ENCODE data around the gene CDK14.

The CDK14 gene

DNA sequence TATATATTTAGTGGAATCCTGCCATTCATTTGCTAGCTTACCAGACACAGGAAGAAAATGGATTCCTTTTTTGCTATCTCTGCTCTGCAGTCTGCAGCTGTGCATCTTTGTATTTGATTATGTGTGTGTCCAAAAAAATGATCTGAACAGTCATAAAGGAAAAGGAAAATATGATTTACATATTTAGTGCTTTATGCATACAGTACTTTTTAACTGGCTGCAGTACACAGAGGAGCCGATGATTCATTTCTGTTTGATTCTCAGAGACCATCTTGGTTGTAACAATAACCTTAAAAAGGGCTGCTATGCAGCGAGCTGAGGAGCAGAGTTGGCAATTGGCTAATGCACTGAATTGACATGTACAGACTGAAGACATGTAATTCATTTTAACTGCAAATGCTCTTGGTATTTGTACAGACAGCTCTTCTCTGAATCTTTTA lies 516.8 kb downstream of the CDK14 start:
- DNase-seq, result no peak
- no peak overlapping the region for H2AFZ ChIP-seq (ENCODE audit: insufficient read depth, low read length, poor library complexity)
- no peaks in the 10 kb centered on the region for H3K79me1 ChIP-seq (ENCODE audit: low read length)
- H3K23ac ChIP-seq (ENCODE audit: low read length), result no peak overlapping the region
- no peaks in the 10 kb centered on the region for H3K36me3 ChIP-seq (ENCODE audit: control insufficient read depth in 1 of 2, insufficient read depth in 2 of 2, low read length in 2 of 2)
- no peak overlapping the region for H3K9ac ChIP-seq (ENCODE audit: low read length)
- no peak overlapping the region for H3K4me2 ChIP-seq (ENCODE audit: low read length)
- H4K91ac ChIP-seq (ENCODE audit: low read depth, low read length), result no peak overlapping the region
- H2BK12ac ChIP-seq (ENCODE audit: low read length), result no peak overlapping the region
- no peak overlapping the region for H2AK5ac ChIP-seq (ENCODE audit: low read length)
- no peak overlapping the region for H2BK5ac ChIP-seq (ENCODE audit: low read depth, low read length, poor library complexity)
- H3K4ac ChIP-seq (ENCODE audit: low read depth, low read length), result no peak overlapping the region
- H3K27ac ChIP-seq (ENCODE audit: low read depth, low read length), result no peak overlapping the region
- no CpG with 5 or more reads among the region's 2 CpGs for WGBS (ENCODE audit: extremely low coverage, insufficient coverage, insufficient read length)
- H2BK120ac ChIP-seq (ENCODE audit: insufficient read depth, low read length, poor library complexity), result no peak overlapping the region
- H4K8ac ChIP-seq (ENCODE audit: low read depth, low read length), result no peak overlapping the region
- H3K9me3 ChIP-seq (ENCODE audit: insufficient read depth, low read depth, low read length), result no peaks in the 10 kb centered on the region
- no peak overlapping the region for H3K4me3 ChIP-seq (ENCODE audit: low read depth, low read length)
- no peak overlapping the region for H3K14ac ChIP-seq (ENCODE audit: low read length)
- H4K12ac ChIP-seq (ENCODE audit: low read depth, low read length), result no peak overlapping the region
- no peaks in the 10 kb centered on the region for H3K27me3 ChIP-seq (ENCODE audit: insufficient read depth, low read length)
- H3K79me2 ChIP-seq (ENCODE audit: control insufficient read depth, insufficient read depth, low read length, poor library complexity), result no peaks in the 10 kb centered on the region
- H3K4me1 ChIP-seq (ENCODE audit: control insufficient read depth in 1 of 2, insufficient read depth in 2 of 2, low read length in 2 of 2), result no peaks in the 10 kb centered on the region
- no peak overlapping the region for H3K18ac ChIP-seq (ENCODE audit: low read length)

DNA sequence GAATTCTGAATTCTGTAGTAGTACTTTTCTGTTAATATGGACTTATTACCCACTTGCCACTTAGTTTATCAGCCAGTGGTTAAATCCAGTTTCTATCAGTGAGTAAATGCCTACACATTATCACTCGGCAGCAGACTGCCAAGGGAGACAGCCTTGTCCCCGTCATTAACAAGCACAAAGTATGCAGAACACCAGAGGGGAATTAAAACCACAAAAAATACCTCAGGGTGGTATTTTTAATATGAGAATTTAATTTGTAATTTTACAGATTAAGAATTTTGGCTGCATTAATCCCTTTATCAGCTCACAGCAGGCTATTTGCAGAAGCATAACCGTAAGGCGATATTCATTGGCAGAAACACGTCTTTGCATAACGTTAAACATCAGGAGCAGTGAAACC lies 518.1 kb downstream of the CDK14 start:
- Histone ChIP-seq H2AFZ (ENCODE audit: insufficient read depth, low read length, poor library complexity) (no peak overlapping the region), H3K79me2 (ENCODE audit: control insufficient read depth, insufficient read depth, low read length, poor library complexity) (no peaks in the 10 kb centered on the region), H3K79me1 (ENCODE audit: low read length) (no peaks in the 10 kb centered on the region), H3K27ac (ENCODE audit: low read depth, low read length) (no peak overlapping the region), H3K36me3 (ENCODE audit: control insufficient read depth in 1 of 2, insufficient read depth in 2 of 2, low read length in 2 of 2) (no peaks in the 10 kb centered on the region), H3K14ac (ENCODE audit: low read length) (no peak overlapping the region), H3K9ac (ENCODE audit: low read length) (no peak overlapping the region), H4K12ac (ENCODE audit: low read depth, low read length) (no peak overlapping the region), H3K9me3 (ENCODE audit: insufficient read depth, low read depth, low read length) (no peaks in the 10 kb centered on the region), H4K91ac (ENCODE audit: low read depth, low read length) (no peak overlapping the region), H3K4ac (ENCODE audit: low read depth, low read length) (no peak overlapping the region), H2AK5ac (ENCODE audit: low read length) (no peak overlapping the region), H2BK5ac (ENCODE audit: low read depth, low read length, poor library complexity) (no peak overlapping the region), H3K4me3 (ENCODE audit: low read depth, low read length) (no peak overlapping the region), H3K27me3 (ENCODE audit: insufficient read depth, low read length) (no peaks in the 10 kb centered on the region), H2BK12ac (ENCODE audit: low read length) (no peak overlapping the region), H3K23ac (ENCODE audit: low read length) (no peak overlapping the region), H4K8ac (ENCODE audit: low read depth, low read length) (no peak overlapping the region), H3K4me1 (ENCODE audit: control insufficient read depth in 1 of 2, insufficient read depth in 2 of 2, low read length in 2 of 2) (no peaks in the 10 kb centered on the region), H3K18ac (ENCODE audit: low read length) (no peak overlapping the region), H3K4me2 (ENCODE audit: low read length) (no peak overlapping the region), H2BK120ac (ENCODE audit: insufficient read depth, low read length, poor library complexity) (no peak overlapping the region)
- no CpG with 5 or more reads among the region's 6 CpGs for WGBS (ENCODE audit: extremely low coverage, insufficient coverage, insufficient read length)
- DNase-seq, result no peak

- Histone ChIP-seq H4K12ac (ENCODE audit: low read depth, low read length) (no peak overlapping the region), H3K36me3 (ENCODE audit: control insufficient read depth in 1 of 2, insufficient read depth in 2 of 2, low read length in 2 of 2) (no peaks in the 10 kb centered on the region), H3K9ac (ENCODE audit: low read length) (no peak overlapping the region), H3K4me2 (ENCODE audit: low read length) (no peak overlapping the region), H3K4me1 (ENCODE audit: control insufficient read depth in 1 of 2, insufficient read depth in 2 of 2, low read length in 2 of 2) (no peaks in the 10 kb centered on the region), H3K9me3 (ENCODE audit: insufficient read depth, low read depth, low read length) (no peaks in the 10 kb centered on the region), H2AK5ac (ENCODE audit: low read length) (no peak overlapping the region), H3K79me2 (ENCODE audit: control insufficient read depth, insufficient read depth, low read length, poor library complexity) (no peaks in the 10 kb centered on the region), H3K79me1 (ENCODE audit: low read length) (no peaks in the 10 kb centered on the region), H3K4me3 (ENCODE audit: low read depth, low read length) (no peak overlapping the region), H4K8ac (ENCODE audit: low read depth, low read length) (no peak overlapping the region), H3K4ac (ENCODE audit: low read depth, low read length) (no peak overlapping the region), H4K91ac (ENCODE audit: low read depth, low read length) (no peak overlapping the region), H3K18ac (ENCODE audit: low read length) (no peak overlapping the region), H2BK5ac (ENCODE audit: low read depth, low read length, poor library complexity) (no peak overlapping the region), H3K27ac (ENCODE audit: low read depth, low read length) (no peak overlapping the region), H2AFZ (ENCODE audit: insufficient read depth, low read length, poor library complexity) (no peak overlapping the region), H2BK120ac (ENCODE audit: insufficient read depth, low read length, poor library complexity) (no peak overlapping the region), H3K27me3 (ENCODE audit: insufficient read depth, low read length) (no peaks in the 10 kb centered on the region), H3K23ac (ENCODE audit: low read length) (no peak overlapping the region), H2BK12ac (ENCODE audit: low read length) (no peak overlapping the region), H3K14ac (ENCODE audit: low read length) (no peak overlapping the region)
- no CpG with 5 or more reads among the region's 8 CpGs for WGBS (ENCODE audit: extremely low coverage, insufficient coverage, insufficient read length)
- peak in 1 of 2 donors; percentile 22 for DNase-seq
Observed at GRCh38 chr7:91126762-91127161, 530.6 kb downstream of the CDK14 start.

GRCh38 chr7:91127325-91127724 lies 531.2 kb downstream of the CDK14 start:
- Histone ChIP-seq H3K4me1 (ENCODE audit: control insufficient read depth in 1 of 2, insufficient read depth in 2 of 2, low read length in 2 of 2) (no peaks in the 10 kb centered on the region), H3K27ac (ENCODE audit: low read depth, low read length) (no peak overlapping the region), H3K79me2 (ENCODE audit: control insufficient read depth, insufficient read depth, low read length, poor library complexity) (no peaks in the 10 kb centered on the region), H4K8ac (ENCODE audit: low read depth, low read length) (no peak overlapping the region), H2AK5ac (ENCODE audit: low read length) (no peak overlapping the region), H2BK5ac (ENCODE audit: low read depth, low read length, poor library complexity) (no peak overlapping the region), H2BK12ac (ENCODE audit: low read length) (no peak overlapping the region), H2AFZ (ENCODE audit: insufficient read depth, low read length, poor library complexity) (no peak overlapping the region), H3K27me3 (ENCODE audit: insufficient read depth, low read length) (no peaks in the 10 kb centered on the region), H4K12ac (ENCODE audit: low read depth, low read length) (no peak overlapping the region), H3K14ac (ENCODE audit: low read length) (no peak overlapping the region), H3K9ac (ENCODE audit: low read length) (no peak overlapping the region), H3K4ac (ENCODE audit: low read depth, low read length) (no peak overlapping the region), H3K23ac (ENCODE audit: low read length) (no peak overlapping the region), H2BK120ac (ENCODE audit: insufficient read depth, low read length, poor library complexity) (no peak overlapping the region), H3K4me3 (ENCODE audit: low read depth, low read length) (no peak overlapping the region), H3K9me3 (ENCODE audit: insufficient read depth, low read depth, low read length) (no peaks in the 10 kb centered on the region), H4K91ac (ENCODE audit: low read depth, low read length) (no peak overlapping the region), H3K79me1 (ENCODE audit: low read length) (no peaks in the 10 kb centered on the region), H3K36me3 (ENCODE audit: control insufficient read depth in 1 of 2, insufficient read depth in 2 of 2, low read length in 2 of 2) (no peaks in the 10 kb centered on the region), H3K18ac (ENCODE audit: low read length) (no peak overlapping the region), H3K4me2 (ENCODE audit: low read length) (no peak overlapping the region)
- WGBS (ENCODE audit: extremely low coverage, insufficient coverage, insufficient read length), result no CpG with 5 or more reads among the region's 5 CpGs
- no peak for DNase-seq
